Measurements from ENCODE around the gene UBR2.

GRCh38 chr6:42661540-42662153 is 97.8 kb downstream of the UBR2 start:
- TF ChIP-seq TAF1 (IDR thresholded peaks at IDR 0.05; ENCODE audit: borderline replicate concordance, insufficient read depth, low read length) (no peak), SIN3A (IDR thresholded peaks at IDR 0.05; ENCODE audit: borderline replicate concordance, insufficient read depth, low read length) (no peak), REST (IDR thresholded peaks at IDR 0.05; ENCODE audit: insufficient read depth in 1 of 2, low read depth in 2 of 2, low read length in 2 of 2) (no peak), POLR2AphosphoS5 (IDR thresholded peaks at IDR 0.05; ENCODE audit: low read depth, low read length) (no peak)
